ENCODE results near the gene ZMYND11.
"Not testable (repeated sequence)": the region's sequence is repeated elsewhere in the genome, so short reads cannot be mapped to it uniquely, and the experiment has no call there.

DNA sequence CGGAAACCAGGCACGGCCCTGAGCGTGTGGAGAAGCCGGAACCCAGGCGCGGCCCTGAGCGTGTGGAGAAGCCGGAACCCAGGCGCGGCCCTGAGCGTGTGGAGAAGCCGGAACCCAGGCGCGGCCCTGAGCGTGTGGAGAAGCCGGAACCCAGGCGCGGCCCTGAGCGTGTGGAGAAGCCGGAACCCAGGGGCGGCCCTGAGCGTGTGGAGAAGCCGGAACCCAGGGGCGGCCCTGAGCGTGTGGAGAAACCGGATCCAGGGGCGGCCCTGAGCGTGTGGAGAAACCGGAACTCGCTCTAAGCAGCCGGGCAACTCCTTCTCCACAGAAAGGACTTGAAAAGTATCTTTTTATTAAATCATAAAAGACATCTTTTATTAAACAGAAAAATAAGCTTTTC lies 165.3 kb downstream of the ZMYND11 start:
- TF ChIP-seq, protein P1, sequence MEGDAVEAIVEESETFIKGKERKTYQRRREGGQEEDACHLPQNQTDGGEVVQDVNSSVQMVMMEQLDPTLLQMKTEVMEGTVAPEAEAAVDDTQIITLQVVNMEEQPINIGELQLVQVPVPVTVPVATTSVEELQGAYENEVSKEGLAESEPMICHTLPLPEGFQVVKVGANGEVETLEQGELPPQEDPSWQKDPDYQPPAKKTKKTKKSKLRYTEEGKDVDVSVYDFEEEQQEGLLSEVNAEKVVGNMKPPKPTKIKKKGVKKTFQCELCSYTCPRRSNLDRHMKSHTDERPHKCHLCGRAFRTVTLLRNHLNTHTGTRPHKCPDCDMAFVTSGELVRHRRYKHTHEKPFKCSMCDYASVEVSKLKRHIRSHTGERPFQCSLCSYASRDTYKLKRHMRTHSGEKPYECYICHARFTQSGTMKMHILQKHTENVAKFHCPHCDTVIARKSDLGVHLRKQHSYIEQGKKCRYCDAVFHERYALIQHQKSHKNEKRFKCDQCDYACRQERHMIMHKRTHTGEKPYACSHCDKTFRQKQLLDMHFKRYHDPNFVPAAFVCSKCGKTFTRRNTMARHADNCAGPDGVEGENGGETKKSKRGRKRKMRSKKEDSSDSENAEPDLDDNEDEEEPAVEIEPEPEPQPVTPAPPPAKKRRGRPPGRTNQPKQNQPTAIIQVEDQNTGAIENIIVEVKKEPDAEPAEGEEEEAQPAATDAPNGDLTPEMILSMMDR (IDR thresholded peaks at IDR 0.05; ENCODE audit: low read length), result not testable (repeated sequence)
- TF ChIP-seq EZH2phosphoT487 (IDR thresholded peaks at IDR 0.05; ENCODE audit: low read length); EZH2 (optimal IDR thresholded peaks at IDR 0.05; ENCODE audit: low read depth, low read length): not testable (repeated sequence)
